Activated CD8-positive, alpha-beta memory T cell treated with anti-CD3 and anti-CD28 coated beads for 48 hours (primary cell): ENCODE results near the gene FGFR4.
A peak's percentile ranks its signal among the peaks of the same experiment; 100 is the strongest.

Experiments
- DNase-seq, 3 experiments: peaks; one replicate each; pipeline ENCODE4 v3.0.0-alpha.2; 2020; ENCODE audit warnings: low read depth in 2 of 3, low spot score in 2 of 3

The FGFR4 gene

DNA sequence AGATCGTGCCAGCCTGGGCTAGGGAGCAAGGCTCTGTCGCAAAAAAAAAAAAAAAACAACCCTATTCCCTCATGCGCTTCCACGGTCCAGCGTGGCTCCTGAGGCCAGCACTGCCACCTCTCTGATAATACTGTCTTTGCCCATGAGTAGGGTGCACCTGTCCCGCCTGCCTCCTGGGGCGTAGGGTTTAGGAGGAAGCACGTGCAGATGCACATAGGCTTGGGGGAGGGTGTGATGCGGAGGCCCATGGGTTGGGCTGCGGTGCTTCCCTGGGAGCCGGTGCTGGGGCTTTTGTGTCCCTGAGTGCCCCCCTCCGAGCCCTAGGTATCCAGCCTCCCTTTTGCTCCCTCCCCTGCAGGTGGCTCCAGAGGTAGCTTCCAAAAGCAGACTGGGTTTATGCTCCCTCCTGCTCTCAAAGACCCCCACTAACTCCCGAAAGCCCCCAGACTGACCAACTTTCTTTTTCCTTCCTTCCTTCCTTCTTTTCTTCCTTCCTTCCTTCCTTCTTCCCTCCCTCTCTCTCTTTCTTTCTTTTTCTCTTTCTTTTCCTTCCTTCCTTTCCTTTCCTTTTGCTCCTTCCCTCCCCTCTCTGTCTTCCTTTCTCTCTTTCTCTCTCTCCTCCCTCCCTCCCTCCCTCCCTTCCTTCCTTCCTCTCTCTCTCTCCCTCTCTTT is 12.8 kb downstream of the FGFR4 start:
- DNase-seq, result no peak

- DNase-seq, result no peak
Observed at GRCh38 chr5:177100714-177101121, 14.0 kb downstream of the FGFR4 start.

- DNase-seq, result no peak
Observed at GRCh38 chr5:177103523-177104253, 17.0 kb downstream of the FGFR4 start.

- no peak for DNase-seq
Observed at GRCh38 chr5:177105691-177106476, 19.2 kb downstream of the FGFR4 start.

- DNase-seq, result no peak
Observed at GRCh38 chr5:177107159-177107558, 20.4 kb downstream of the FGFR4 start.

DNA sequence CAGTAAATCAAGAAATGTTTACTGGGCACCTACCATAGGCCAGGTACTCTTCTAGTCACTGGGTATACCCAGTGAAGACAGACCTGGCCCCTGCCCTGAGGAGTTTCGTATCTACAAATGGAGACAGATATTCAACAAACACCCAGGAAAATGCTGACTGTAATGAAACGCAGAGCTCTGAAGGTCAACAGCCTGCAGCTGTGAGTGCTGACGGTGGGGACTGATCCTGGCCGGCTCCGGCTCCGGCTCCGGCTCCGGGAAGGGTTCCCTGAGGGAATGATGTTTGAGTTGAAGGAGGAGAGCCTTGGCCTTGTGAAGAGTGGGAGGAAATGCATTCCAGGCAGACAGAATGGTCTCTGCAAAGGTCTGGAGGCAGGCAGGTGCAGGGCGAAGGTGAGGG is 23.1 kb downstream of the FGFR4 start:
- DNase-seq, result no peak

DNA sequence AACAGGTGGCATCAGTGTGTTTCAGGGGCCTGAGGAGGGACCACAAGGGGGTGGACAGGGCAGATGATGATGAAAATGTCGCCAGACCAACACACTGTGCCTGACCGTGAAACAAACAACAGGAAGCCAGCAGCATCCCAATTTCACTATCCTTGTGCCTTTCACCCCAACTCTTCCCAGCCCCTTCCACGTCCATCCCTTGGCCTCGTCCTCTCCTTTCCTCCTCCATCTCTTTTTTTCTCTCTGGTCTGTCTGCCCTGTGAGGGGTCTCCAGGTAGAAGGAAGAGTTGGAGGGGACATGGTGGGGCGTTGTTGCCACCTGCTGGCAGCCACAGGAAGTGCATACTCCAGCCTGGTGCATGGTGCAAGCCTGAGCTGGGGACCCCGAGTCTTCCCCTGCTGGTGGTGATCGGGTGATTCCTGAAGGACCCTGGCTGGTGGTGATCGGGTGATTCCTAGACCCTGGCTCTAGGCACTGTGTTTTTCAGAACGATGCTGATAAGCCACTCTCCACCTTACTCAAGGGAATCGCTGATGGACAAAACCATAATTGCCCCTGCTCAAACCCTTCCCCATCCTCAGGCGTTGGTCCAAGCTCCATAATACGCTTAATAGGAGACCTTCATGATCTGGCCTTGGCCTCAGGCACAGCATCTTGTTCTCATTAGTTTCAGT is 25.1 kb downstream of the FGFR4 start:
- DNase-seq, result peak; percentile 24 to 41 (median 40)

GRCh38 chr5:177112589-177113220 is 26.0 kb downstream of the FGFR4 start:
- DNase-seq, result no peak

DNA sequence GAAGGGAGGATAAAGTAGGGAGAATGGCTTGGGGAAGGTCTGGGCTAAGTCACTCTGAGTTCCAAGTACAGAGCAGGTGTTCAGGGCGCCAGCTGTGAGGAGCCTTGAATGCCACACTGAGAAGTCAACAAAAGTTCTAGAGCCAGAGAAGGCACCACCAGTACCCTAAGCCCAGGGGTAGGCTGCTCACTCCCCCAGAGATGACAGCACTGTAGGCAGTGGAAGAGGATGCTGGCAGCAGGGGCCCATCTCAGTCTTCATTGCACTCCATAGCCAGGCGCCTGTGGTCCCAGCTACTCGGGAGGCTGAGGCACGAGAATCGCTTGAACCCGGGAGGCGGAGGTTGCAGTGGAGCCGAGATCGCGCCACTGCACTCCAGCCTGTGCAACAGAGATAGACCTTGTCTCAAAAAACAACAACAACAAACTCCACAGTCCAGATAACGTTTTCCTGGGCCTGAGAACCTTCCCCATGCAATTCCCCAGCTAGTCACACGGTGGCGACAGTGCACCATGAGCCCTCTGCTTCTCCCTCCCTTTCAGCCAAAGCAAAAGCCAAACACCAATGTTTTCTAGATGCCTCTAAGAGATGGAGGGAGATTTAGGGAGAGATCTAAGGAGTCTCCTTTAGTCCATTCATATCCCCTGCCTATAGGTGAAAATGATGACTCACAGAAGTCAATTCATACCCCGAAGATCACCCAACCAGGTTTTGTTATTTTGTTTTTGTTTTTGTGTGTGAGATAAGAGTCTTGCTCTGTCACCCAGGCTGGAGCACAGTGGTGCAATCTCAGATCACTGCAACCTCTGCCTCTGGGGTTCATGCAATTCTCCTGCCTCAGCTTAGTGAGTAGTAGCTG is 27.1 kb downstream of the FGFR4 start:
- peak; percentile 35 to 73 (median 55) for DNase-seq

DNA sequence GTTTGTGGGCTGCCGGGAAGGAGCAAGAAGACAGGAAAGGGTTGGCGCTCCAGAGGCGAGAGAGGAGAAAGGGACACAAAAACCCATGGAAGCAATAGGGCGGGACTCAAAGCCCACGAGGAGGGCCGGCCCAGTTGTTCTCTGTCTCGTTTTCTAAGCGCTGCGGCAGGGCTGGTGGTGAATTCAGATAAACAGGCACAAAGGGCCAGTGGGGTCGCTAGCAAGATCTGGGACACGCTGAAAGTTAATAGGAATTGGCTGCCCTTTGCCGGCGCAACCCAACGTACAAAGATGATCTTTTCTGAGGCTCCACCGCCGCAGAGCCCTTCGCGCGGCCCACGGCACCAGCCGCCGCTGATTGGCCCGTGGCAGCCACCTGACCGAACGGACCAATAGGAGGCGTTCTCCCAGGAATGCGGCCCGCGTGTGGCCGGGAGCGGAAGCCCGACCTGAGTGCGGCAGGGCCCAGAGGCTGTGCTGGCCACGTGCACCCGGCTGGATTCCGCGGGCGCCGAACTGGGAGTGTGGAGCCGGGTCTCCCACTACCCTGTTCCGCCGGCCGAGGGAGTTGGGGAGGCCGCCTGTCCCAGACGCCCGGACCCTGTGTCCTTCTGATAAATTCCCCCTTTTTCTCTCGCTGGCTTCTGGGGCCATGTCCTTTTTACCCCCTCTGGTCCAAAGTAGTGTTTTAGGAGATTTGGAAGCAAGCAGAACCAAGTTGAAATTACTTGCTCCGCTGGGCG is 30.1 kb downstream of the FGFR4 start:
- peak; percentile 59 to 78 (median 72) for DNase-seq

GRCh38 chr5:177117441-177118045 is 30.8 kb downstream of the FGFR4 start:
- no peak for DNase-seq

DNA sequence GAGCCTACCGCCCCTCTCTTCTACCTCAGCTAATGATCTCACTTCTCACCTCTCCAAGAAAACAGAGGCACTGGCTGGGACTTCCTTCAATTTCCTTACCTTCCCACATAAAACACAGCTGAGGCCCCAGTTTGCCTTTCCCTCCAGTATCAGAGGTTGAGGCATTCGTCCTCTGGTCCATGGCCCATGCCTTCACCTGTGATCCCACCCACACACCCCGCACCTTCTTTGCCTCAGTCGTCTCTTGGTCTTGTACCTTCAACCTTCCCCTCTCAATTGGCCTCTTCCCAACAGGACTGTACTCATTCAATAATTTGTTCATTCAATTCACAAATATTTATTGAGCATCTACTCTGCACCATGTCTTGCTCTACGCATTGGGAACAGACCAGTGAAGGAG is 35.9 kb downstream of the FGFR4 start:
- no peak for DNase-seq

- DNase-seq, result no peak
Observed at GRCh38 chr5:177123789-177124485, 37.2 kb downstream of the FGFR4 start.

GRCh38 chr5:177124486-177124991 is 37.8 kb downstream of the FGFR4 start:
- no peak for DNase-seq

GRCh38 chr5:177126771-177127170 is 40.1 kb downstream of the FGFR4 start:
- DNase-seq, result no peak

- no peak for DNase-seq
Observed at GRCh38 chr5:177128551-177128981, 41.9 kb downstream of the FGFR4 start.

GRCh38 chr5:177130211-177131018 is 43.7 kb downstream of the FGFR4 start:
- no peak for DNase-seq
